Prostate gland (tissue), 2 donors: Measurements from ENCODE around the gene SPRR2B.
"Not testable (repeated sequence)": the region's sequence is repeated elsewhere in the genome, so short reads cannot be mapped to it uniquely, and the experiment has no call there.

Experiments used
- CTCF ChIP-seq, 4 experiments: fragments of 200-600 bp in 2 of 4; fragments of 450-650 bp in 2 of 4; sonication (generic) in 2 of 4; IDR thresholded peaks; 1 replicate in 3 of 4; 2 replicates in 1 of 4; pipeline ENCODE4 v1.5.1; 2016 to 2019; ENCODE audit warnings: antibody characterized with exemption in 4 of 4, mild to moderate bottlenecking in 2 of 4, moderate library complexity in 2 of 4
- POLR2A ChIP-seq: fragments of 450-650 bp; IDR thresholded peaks from one replicate; pipeline ENCODE4 v1.6.1; 2016; ENCODE audit warnings: antibody characterized with exemption, mild to moderate bottlenecking

- TF ChIP-seq POLR2A; CTCF (IDR thresholded peaks at IDR 0.05): not testable (repeated sequence)
Measured at GRCh38 chr1:153115264-153115663, 43.9 kb upstream of the SPRR2B start.
